HL-60 (cell line): Measurements from ENCODE around the gene SOAT1.

Source experiments
- DNase-seq, 2 experiments: peaks; one replicate each; pipeline ENCODE4 v3.0.0-alpha.2; 2010 to 2020; ENCODE audit warnings: low read depth in 1 of 2, low spot score in 1 of 2
- H3K27ac ChIP-seq: fragments of 250-450 bp; sonication (Bioruptor Pico); replicated peaks from 2 replicates; pipeline ENCODE4 v1.5.1; 2020; ENCODE audit warnings: mild to moderate bottlenecking, moderate library complexity
- H3K27me3 ChIP-seq: fragments of 250-450 bp; sonication (Bioruptor Pico); 2 replicates; pipeline ENCODE4 v1.5.1; 2021; ENCODE audit warnings: mild to moderate bottlenecking, moderate library complexity; ENCODE audit not compliant: insufficient read depth, poor library complexity, severe bottlenecking
- H3K4me3 ChIP-seq: replicated peaks from 2 replicates; pipeline ENCODE4 v1.5.1; 2011; ENCODE audit warnings: mild to moderate bottlenecking, control low read depth, low read length; ENCODE audit not compliant: insufficient read depth
- CTCF ChIP-seq: IDR thresholded peaks from one replicate; pipeline ENCODE4 v1.5.1; 2011; ENCODE audit warnings: low read length, control low read depth, inconsistent platforms; ENCODE audit not compliant: insufficient read depth
- GABPA ChIP-seq: IDR thresholded peaks from 2 replicates; pipeline ENCODE4 v1.6.1; 2012; ENCODE audit warnings: low read depth
- POLR2AphosphoS5 ChIP-seq: IDR thresholded peaks from 2 replicates; pipeline ENCODE4 v1.6.1; 2012; ENCODE audit warnings: low read depth
- REST ChIP-seq: IDR thresholded peaks from 2 replicates; pipeline ENCODE4 v1.6.1; 2012; ENCODE audit warnings: low read depth; ENCODE audit not compliant: insufficient replicate concordance
- SPI1 ChIP-seq: IDR thresholded peaks from 2 replicates; pipeline ENCODE4 v1.6.1; 2012; ENCODE audit warnings: low read depth, mild to moderate bottlenecking, borderline replicate concordance

SOAT1 gene

GRCh38 chr1:179372160-179372559 is 78.6 kb downstream of the SOAT1 start:
- Histone ChIP-seq H3K4me3 (no peak overlapping the region), H3K27me3 (no peaks in the 10 kb centered on the region), H3K27ac (no peak overlapping the region)
- no peak for DNase-seq
- no peak for TF ChIP-seq SPI1
- TF ChIP-seq CTCF: no peak
- TF ChIP-seq GABPA: no peak
- no peak for TF ChIP-seq REST
- TF ChIP-seq POLR2AphosphoS5: no peak

GRCh38 chr1:179376223-179376622 is 82.6 kb downstream of the SOAT1 start:
- Histone ChIP-seq H3K27ac (no peak overlapping the region), H3K4me3 (no peak overlapping the region)

GRCh38 chr1:179380299-179380698 is 86.7 kb downstream of the SOAT1 start:
- no peaks in the 10 kb centered on the region for H3K27me3 ChIP-seq
- no peak for TF ChIP-seq REST
- TF ChIP-seq POLR2AphosphoS5: no peak
- no peak for TF ChIP-seq SPI1
- no peak for TF ChIP-seq GABPA
- no peak for TF ChIP-seq CTCF
- no peak overlapping the region for H3K4me3 ChIP-seq
- no peak for DNase-seq
- no peak overlapping the region for H3K27ac ChIP-seq

More at GRCh38 chr1:179376223-179376622, 82.6 kb downstream of the SOAT1 start:
- DNase-seq: no peak
- H3K27me3 ChIP-seq: no peaks in the 10 kb centered on the region
- TF ChIP-seq GABPA (no peak), SPI1 (no peak), CTCF (no peak), POLR2AphosphoS5 (no peak), REST (no peak)
